ENCODE data around the gene TENT4A.

DNA sequence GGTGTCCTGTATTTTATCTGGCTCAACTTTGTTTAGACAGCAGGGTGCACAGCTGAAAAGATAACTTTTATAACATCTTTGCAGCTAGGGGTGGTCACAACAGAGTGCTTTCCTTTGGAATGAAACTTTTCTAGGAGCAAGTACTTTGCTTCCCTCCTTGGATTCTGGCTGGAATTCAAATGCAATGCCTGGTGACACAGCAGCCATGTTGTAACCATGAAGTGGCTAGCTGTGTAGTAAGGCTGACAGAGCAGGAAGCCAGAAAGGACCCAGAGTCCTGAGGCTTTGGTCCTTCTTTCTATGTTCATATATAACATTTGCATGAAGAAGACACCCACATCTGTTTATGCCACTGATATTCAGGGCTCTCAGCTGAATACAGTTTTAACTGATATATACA is 48.1 kb downstream of the TENT4A start:
- TF ChIP-seq, protein P1, sequence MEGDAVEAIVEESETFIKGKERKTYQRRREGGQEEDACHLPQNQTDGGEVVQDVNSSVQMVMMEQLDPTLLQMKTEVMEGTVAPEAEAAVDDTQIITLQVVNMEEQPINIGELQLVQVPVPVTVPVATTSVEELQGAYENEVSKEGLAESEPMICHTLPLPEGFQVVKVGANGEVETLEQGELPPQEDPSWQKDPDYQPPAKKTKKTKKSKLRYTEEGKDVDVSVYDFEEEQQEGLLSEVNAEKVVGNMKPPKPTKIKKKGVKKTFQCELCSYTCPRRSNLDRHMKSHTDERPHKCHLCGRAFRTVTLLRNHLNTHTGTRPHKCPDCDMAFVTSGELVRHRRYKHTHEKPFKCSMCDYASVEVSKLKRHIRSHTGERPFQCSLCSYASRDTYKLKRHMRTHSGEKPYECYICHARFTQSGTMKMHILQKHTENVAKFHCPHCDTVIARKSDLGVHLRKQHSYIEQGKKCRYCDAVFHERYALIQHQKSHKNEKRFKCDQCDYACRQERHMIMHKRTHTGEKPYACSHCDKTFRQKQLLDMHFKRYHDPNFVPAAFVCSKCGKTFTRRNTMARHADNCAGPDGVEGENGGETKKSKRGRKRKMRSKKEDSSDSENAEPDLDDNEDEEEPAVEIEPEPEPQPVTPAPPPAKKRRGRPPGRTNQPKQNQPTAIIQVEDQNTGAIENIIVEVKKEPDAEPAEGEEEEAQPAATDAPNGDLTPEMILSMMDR (conservative IDR thresholded peaks at IDR 0.05; ENCODE audit: low read depth, low read length) = no peak
- TF ChIP-seq EZH2 (IDR thresholded peaks at IDR 0.05; ENCODE audit: borderline replicate concordance, low read depth, low read length, poor library complexity, severe bottlenecking) = no peak
